HG02884 (cell line): ENCODE data around the gene CFAP74.
"Not testable (repeated sequence)": the region's sequence is repeated elsewhere in the genome, so short reads cannot be mapped to it uniquely, and the experiment has no call there.

Experiments
- ATAC-seq: cut with Tn5 transposase; IDR thresholded peaks from one replicate; pipeline ENCODE4 v1.9.1; 2021; ENCODE audit warnings: mild to moderate bottlenecking, moderate library complexity; ENCODE audit not compliant: unreplicated experiment

Gene CFAP74

GRCh38 chr1:1989102-1989542 is 14.5 kb downstream of the CFAP74 start:
- ATAC-seq, result no peak

- no peak for ATAC-seq
Observed at GRCh38 chr1:1988061-1988945, 15.3 kb downstream of the CFAP74 start.

GRCh38 chr1:1987142-1987510 is 16.5 kb downstream of the CFAP74 start:
- ATAC-seq, result no peak

- no peak for ATAC-seq
Observed at GRCh38 chr1:1986451-1987141, 17.0 kb downstream of the CFAP74 start.

- ATAC-seq, result no peak
Observed at GRCh38 chr1:1985375-1986050, 18.1 kb downstream of the CFAP74 start.

- no peak for ATAC-seq
Observed at GRCh38 chr1:1984560-1985070, 19.0 kb downstream of the CFAP74 start.

GRCh38 chr1:1982379-1983232 is 21.0 kb downstream of the CFAP74 start:
- ATAC-seq, result no peak

- not testable (repeated sequence) for ATAC-seq
Observed at GRCh38 chr1:1981631-1982327, 21.8 kb downstream of the CFAP74 start.

- no peak for ATAC-seq
Observed at GRCh38 chr1:1981142-1981500, 22.5 kb downstream of the CFAP74 start.

GRCh38 chr1:1980467-1981141 is 23.0 kb downstream of the CFAP74 start:
- ATAC-seq, result no peak

GRCh38 chr1:1979482-1980165 is 24.0 kb downstream of the CFAP74 start:
- no peak for ATAC-seq

GRCh38 chr1:1978690-1979481 is 24.7 kb downstream of the CFAP74 start:
- ATAC-seq, result not testable (repeated sequence)

GRCh38 chr1:1978108-1978507 is 25.5 kb downstream of the CFAP74 start:
- ATAC-seq, result no peak

GRCh38 chr1:1976031-1976430 is 27.6 kb downstream of the CFAP74 start:
- no peak for ATAC-seq

- ATAC-seq, result no peak
Observed at GRCh38 chr1:1975535-1975934, 28.1 kb downstream of the CFAP74 start.

- ATAC-seq, result no peak
Observed at GRCh38 chr1:1974834-1975233, 28.8 kb downstream of the CFAP74 start.

GRCh38 chr1:1973716-1974642 is 29.6 kb downstream of the CFAP74 start:
- ATAC-seq, result no peak
